ENCODE measurements around the gene MPV17L2.

The MPV17L2 gene

DNA sequence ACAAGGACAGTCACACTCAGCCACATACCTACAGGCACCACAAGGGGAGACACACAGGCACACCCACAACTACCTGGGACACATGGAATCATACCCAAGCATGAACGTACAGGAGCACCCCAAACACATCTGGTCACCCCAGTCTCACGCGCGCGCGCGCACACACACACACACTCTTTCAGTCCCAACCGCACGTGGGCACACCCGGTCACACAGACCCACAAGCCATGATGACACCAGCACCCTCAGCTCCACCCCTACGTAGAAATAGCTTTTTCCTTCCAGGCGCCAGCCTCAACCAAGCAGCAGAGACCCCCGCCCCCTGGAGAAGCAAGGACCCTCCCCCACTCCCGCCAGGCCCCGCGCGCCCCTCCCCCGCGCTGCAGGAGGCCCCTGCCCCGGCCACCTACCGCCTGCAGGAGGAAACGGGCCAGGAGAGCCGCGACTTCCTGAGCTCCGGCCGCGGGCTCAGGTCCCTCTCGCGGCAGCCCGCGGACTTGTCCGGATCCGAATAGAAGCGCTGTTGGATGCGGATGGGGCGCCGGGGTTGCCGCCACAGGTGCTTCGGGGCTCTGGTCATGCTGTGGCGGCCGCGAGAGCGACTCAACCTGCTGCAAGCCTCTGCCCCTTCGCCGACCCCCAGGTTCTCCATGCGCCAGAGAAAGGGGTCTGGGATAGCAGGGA, 39.7 kb downstream of the MPV17L2 start:
- in situ Hi-C loops (cut with MboI; ENCODE audit: low sequenced_read_pairs), result no loop called here

DNA sequence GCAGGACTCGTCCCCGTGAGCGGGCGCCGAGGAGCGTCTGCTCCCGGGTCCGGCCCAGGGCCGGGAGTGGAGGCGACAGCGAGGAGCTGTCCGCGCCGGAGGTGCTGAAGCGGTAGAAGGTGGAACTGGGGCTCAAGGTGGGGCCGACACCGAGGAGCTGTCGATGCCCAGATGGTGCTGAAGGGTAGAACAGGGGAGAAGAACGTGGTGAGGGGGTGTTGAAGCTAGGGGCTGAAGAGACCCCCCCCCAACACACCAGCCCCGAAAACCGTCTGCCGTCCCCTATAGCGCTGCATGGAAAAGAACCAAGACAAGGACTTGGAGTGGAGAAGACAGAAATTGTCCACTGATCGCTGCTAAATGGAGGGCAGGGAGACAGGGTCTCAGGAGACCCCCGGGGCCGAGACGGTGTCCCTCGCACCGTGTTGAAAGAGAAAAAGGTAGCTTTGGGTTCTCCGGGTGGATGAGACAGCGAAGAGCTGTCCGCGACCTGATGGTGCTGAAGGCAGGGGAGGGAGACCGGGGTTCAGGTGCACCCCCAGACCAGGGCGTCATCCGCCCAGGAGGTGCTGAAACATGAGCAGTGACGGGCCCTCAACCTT, 40.3 kb downstream of the MPV17L2 start:
- in situ Hi-C loops (cut with MboI; ENCODE audit: low sequenced_read_pairs), result no loop called here

DNA sequence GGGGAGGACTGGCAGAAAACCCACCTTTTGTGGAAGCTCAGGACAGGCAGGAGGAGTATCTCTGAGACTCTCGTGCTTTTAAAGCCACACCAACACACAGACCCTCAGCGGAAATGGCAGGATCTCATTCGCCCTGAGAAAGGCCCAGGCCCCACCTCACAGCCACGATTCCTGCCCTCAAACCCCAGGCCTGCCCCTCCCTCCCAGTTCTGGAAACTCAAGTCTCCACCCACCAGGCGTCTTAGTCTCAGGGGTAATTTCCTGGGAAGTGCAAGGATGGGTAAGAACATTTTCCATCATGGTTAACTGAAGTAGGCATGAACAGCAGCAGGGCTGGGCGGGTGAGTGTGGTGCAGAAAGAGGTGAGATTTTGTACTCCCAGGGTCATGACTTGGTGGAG, 41.2 kb downstream of the MPV17L2 start:
- in situ Hi-C loops (cut with MboI; ENCODE audit: low sequenced_read_pairs), result no loop called here

- in situ Hi-C loops (cut with MboI; ENCODE audit: low sequenced_read_pairs), result no loop called here
Observed at GRCh38 chr19:18239303-18239702, 46.3 kb downstream of the MPV17L2 start.

DNA sequence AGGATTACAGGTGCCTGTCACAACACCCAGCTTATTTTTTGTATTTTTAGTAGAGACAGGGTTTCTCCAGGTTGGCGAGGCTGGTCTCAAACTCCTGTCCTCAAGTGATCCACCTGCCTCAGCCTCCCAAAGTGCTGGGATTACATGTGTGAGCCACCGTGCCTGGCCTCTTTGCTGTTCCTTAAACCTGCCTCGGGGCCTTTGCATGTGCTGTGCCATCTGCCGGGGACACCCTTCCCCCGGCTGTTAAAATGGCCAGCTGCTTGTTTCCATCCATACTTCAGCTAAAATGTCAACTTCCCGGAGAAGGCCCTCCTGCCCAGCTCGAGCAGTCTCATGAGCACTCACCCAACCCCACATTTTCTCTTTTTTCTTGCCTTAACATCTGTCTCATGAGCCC, 52.3 kb downstream of the MPV17L2 start:
- in situ Hi-C loops (cut with MboI; ENCODE audit: low sequenced_read_pairs), result no loop called here

Data from HL-60/S4 treated with retinoic acid at 250 ng/mL for 4 days and 3 days (cell line).